ENCODE data around the gene CIDEC.
"Not testable (repeated sequence)": the region's sequence is repeated elsewhere in the genome, so short reads cannot be mapped to it uniquely, and the experiment has no call there.

Gene CIDEC

GRCh38 chr3:9859530-9860025 is 20.5 kb downstream of the CIDEC start:
- no peaks in the 10 kb centered on the region for H3K9me2 ChIP-seq (replicated peaks; ENCODE audit: insufficient read depth, low read length)
- TF ChIP-seq EZH2phosphoT487 (conservative IDR thresholded peaks at IDR 0.05; ENCODE audit: low read length) = no peak
- H3K9ac ChIP-seq (ENCODE audit: low read length) = no peak overlapping the region
- no peaks in the 10 kb centered on the region for H3K9me3 ChIP-seq (ENCODE audit: insufficient read depth, low read length)
- H3K36me3 ChIP-seq (ENCODE audit: low read length) = no peaks in the 10 kb centered on the region
- H3K27ac ChIP-seq (ENCODE audit: low read depth, low read length) = no peak overlapping the region
- H2AFZ ChIP-seq (ENCODE audit: low read depth, low read length, severe bottlenecking) = no peak overlapping the region
- H4K20me1 ChIP-seq (ENCODE audit: low read depth, low read length) = no peaks in the 10 kb centered on the region
- H3K4me2 ChIP-seq (ENCODE audit: low read depth, low read length, poor library complexity, severe bottlenecking) = no peak overlapping the region
- H3K27me3 ChIP-seq (ENCODE audit: low read length) = no peaks in the 10 kb centered on the region
- H3K4me3 ChIP-seq (ENCODE audit: insufficient read depth, low read length, poor library complexity, severe bottlenecking) = no peak overlapping the region
- H3F3A ChIP-seq (ENCODE audit: insufficient read depth) = no peaks in the 10 kb centered on the region
- H3K79me2 ChIP-seq (ENCODE audit: insufficient read depth, low read length) = no peaks in the 10 kb centered on the region

DNA sequence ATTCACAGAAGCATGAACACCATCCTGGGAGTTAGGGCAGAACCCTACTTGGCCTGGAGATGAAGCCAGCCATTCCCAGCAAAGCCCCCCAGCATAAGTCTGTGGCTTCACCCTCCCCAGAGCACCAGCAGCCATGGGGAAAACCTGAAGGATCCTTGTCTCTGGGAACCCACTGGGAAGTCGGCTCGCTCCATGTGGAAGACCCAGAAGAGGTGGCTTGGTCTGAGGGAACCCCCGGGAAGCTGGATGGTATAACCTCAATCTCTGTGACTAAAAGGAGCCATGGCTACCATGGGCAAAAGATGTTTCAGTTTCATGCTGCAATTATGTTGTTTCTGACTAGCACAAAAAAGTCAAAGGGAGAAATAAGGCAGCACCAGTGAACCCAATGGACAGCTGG is 24.5 kb downstream of the CIDEC start:
- no peaks in the 10 kb centered on the region for H3K79me2 ChIP-seq (ENCODE audit: insufficient read depth, low read length)
- H3K4me3 ChIP-seq (ENCODE audit: insufficient read depth, low read length, poor library complexity, severe bottlenecking) = no peak overlapping the region
- no peak overlapping the region for H3K9ac ChIP-seq (ENCODE audit: low read length)
- H3K4me2 ChIP-seq (ENCODE audit: low read depth, low read length, poor library complexity, severe bottlenecking) = no peak overlapping the region
- H3K36me3 ChIP-seq (ENCODE audit: low read length) = no peaks in the 10 kb centered on the region
- TF ChIP-seq CTCF (IDR thresholded peaks at IDR 0.05; ENCODE audit: insufficient read depth, low read length, poor library complexity, severe bottlenecking) (no peak), EZH2phosphoT487 (conservative IDR thresholded peaks at IDR 0.05; ENCODE audit: low read length) (no peak)
- no peak overlapping the region for H3K27ac ChIP-seq (ENCODE audit: low read depth, low read length)
- H4K20me1 ChIP-seq (ENCODE audit: low read depth, low read length) = no peaks in the 10 kb centered on the region
- H3F3A ChIP-seq (ENCODE audit: insufficient read depth) = no peaks in the 10 kb centered on the region
- H3K9me3 ChIP-seq (ENCODE audit: insufficient read depth, low read length) = no peaks in the 10 kb centered on the region
- H3K9me2 ChIP-seq (replicated peaks; ENCODE audit: insufficient read depth, low read length) = no peaks in the 10 kb centered on the region
- H3K27me3 ChIP-seq (ENCODE audit: low read length) = no peaks in the 10 kb centered on the region
- H2AFZ ChIP-seq (ENCODE audit: low read depth, low read length, severe bottlenecking) = no peak overlapping the region

- H3K79me2 ChIP-seq (ENCODE audit: insufficient read depth, low read length); H3K9me2 ChIP-seq (replicated peaks; ENCODE audit: insufficient read depth, low read length); H3K9me3 ChIP-seq (ENCODE audit: insufficient read depth, low read length); H3F3A ChIP-seq (ENCODE audit: insufficient read depth); H3K4me2 ChIP-seq (ENCODE audit: low read depth, low read length, poor library complexity, severe bottlenecking); H3K27me3 ChIP-seq (ENCODE audit: low read length); H2AFZ ChIP-seq (ENCODE audit: low read depth, low read length, severe bottlenecking); H3K36me3 ChIP-seq (ENCODE audit: low read length); H3K9ac ChIP-seq (ENCODE audit: low read length); H4K20me1 ChIP-seq (ENCODE audit: low read depth, low read length); H3K4me3 ChIP-seq (ENCODE audit: insufficient read depth, low read length, poor library complexity, severe bottlenecking); H3K27ac ChIP-seq (ENCODE audit: low read depth, low read length): not testable (repeated sequence)
Observed at GRCh38 chr3:9854291-9854940, 25.6 kb downstream of the CIDEC start.

DNA sequence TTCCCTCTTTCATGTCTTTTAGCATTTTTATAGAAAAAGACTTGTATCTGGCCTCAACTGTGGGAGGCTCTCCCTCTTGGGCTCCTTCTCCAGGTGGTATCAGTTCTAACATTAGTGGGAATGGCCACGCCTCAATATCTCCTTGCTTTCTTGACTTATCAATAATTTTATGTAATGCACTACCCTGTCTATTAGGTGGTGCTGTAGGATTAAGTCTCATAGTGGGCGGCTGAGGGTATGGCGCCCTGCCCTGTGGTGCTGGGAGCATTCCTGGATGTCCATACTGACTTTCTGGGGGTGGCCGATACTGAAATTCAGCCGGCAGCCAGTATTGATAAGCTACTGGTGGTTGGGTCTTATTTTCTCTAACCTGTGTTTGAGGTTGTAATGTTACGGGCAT is 27.5 kb downstream of the CIDEC start:
- Histone ChIP-seq H3K4me2 (ENCODE audit: low read depth, low read length, poor library complexity, severe bottlenecking) (no peak overlapping the region), H3K9ac (ENCODE audit: low read length) (no peak overlapping the region), H3K27ac (ENCODE audit: low read depth, low read length) (no peak overlapping the region), H3K27me3 (ENCODE audit: low read length) (no peaks in the 10 kb centered on the region), H3F3A (ENCODE audit: insufficient read depth) (no peaks in the 10 kb centered on the region), H3K4me3 (ENCODE audit: insufficient read depth, low read length, poor library complexity, severe bottlenecking) (no peak overlapping the region), H2AFZ (ENCODE audit: low read depth, low read length, severe bottlenecking) (no peak overlapping the region), H3K79me2 (ENCODE audit: insufficient read depth, low read length) (no peaks in the 10 kb centered on the region), H3K9me3 (ENCODE audit: insufficient read depth, low read length) (no peaks in the 10 kb centered on the region), H4K20me1 (ENCODE audit: low read depth, low read length) (no peaks in the 10 kb centered on the region), H3K9me2 (replicated peaks; ENCODE audit: insufficient read depth, low read length) (no peaks in the 10 kb centered on the region), H3K36me3 (ENCODE audit: low read length) (no peaks in the 10 kb centered on the region)
- TF ChIP-seq EZH2phosphoT487 (conservative IDR thresholded peaks at IDR 0.05; ENCODE audit: low read length) = no peak
- no peak for TF ChIP-seq CTCF (IDR thresholded peaks at IDR 0.05; ENCODE audit: insufficient read depth, low read length, poor library complexity, severe bottlenecking)

DNA sequence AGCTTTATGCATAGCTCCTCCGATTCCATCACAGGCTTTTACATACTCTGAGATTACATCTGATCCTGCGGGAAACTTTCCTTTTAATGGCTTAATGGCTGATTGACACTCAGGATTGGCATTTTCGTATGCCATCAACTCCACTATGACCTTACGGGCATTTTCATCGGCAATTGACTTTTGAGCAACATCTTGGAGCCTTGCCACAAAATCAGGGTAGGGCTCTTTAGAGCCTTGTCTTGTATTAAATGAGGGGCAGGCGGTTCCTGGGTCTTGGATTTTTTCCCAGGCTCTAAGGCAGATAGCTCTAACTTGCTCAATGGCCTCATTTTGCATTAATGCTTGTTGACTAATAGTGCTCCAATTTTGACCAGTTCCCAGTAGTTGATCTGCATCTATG is 28.1 kb downstream of the CIDEC start:
- H3K4me2 ChIP-seq (ENCODE audit: low read depth, low read length, poor library complexity, severe bottlenecking); H4K20me1 ChIP-seq (ENCODE audit: low read depth, low read length): not testable (repeated sequence)

DNA sequence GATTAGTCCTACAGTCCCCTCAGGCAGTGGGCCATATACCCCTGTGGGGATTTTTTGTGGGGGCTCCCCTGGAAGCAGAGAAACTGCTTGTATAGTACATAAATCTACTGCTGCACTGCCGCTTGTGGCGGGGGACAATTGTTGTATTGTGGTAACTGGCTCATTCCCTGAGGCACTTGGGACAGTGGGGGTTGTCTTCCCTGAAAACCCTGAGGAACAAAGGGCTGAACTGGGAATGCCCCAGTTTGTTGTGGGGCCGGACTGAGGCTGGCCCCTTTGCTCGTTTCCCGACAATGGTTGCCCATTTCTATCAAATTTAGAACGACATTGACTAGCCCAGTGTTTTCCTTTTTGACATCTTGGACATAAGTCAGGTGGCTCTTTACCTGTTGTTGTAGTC is 28.7 kb downstream of the CIDEC start:
- not testable (repeated sequence) for H3F3A ChIP-seq (ENCODE audit: insufficient read depth); H3K4me3 ChIP-seq (ENCODE audit: insufficient read depth, low read length, poor library complexity, severe bottlenecking); H4K20me1 ChIP-seq (ENCODE audit: low read depth, low read length); H3K9me2 ChIP-seq (replicated peaks; ENCODE audit: insufficient read depth, low read length); H3K27me3 ChIP-seq (ENCODE audit: low read length); H3K4me2 ChIP-seq (ENCODE audit: low read depth, low read length, poor library complexity, severe bottlenecking); H2AFZ ChIP-seq (ENCODE audit: low read depth, low read length, severe bottlenecking); H3K27ac ChIP-seq (ENCODE audit: low read depth, low read length); H3K9me3 ChIP-seq (ENCODE audit: insufficient read depth, low read length); H3K9ac ChIP-seq (ENCODE audit: low read length); H3K36me3 ChIP-seq (ENCODE audit: low read length); H3K79me2 ChIP-seq (ENCODE audit: insufficient read depth, low read length)

More for the DNA sequence above, 28.1 kb downstream of the CIDEC start:
- H3F3A ChIP-seq (ENCODE audit: insufficient read depth); H3K79me2 ChIP-seq (ENCODE audit: insufficient read depth, low read length); H3K36me3 ChIP-seq (ENCODE audit: low read length); H3K9ac ChIP-seq (ENCODE audit: low read length); H2AFZ ChIP-seq (ENCODE audit: low read depth, low read length, severe bottlenecking); H3K9me2 ChIP-seq (replicated peaks; ENCODE audit: insufficient read depth, low read length); H3K27ac ChIP-seq (ENCODE audit: low read depth, low read length); H3K9me3 ChIP-seq (ENCODE audit: insufficient read depth, low read length); H3K27me3 ChIP-seq (ENCODE audit: low read length); H3K4me3 ChIP-seq (ENCODE audit: insufficient read depth, low read length, poor library complexity, severe bottlenecking): not testable (repeated sequence)
